NCI-H1417 treated with DMSO at 0.1 percent for 48 hours (cell line): Measurements from ENCODE around the gene DDX39B.

ENCODE experiments used
- DNase-seq: peaks from one replicate; lab custom pipeline; 2025; lab: John Stamatoyannopoulos, UW

The DDX39B gene

GRCh38 chr6:31485055-31485454 is 56.7 kb downstream of the DDX39B start:
- DNase-seq = no peak

- no peak for DNase-seq
Observed at GRCh38 chr6:31483392-31483791, 58.4 kb downstream of the DDX39B start.

GRCh38 chr6:31480574-31480973 is 61.2 kb downstream of the DDX39B start:
- no peak for DNase-seq
